ENCODE results near the gene MAPRE2.
"Not testable (repeated sequence)": the region's sequence is repeated elsewhere in the genome, so short reads cannot be mapped to it uniquely, and the experiment has no call there.

MAPRE2 gene

GRCh38 chr18:35122586-35123224, 81.5 kb downstream of the MAPRE2 start:
- DNase-seq (ENCODE audit: low read depth in 2 of 2): no peak

GRCh38 chr18:35123811-35124210, 82.6 kb downstream of the MAPRE2 start:
- DNase-seq (ENCODE audit: low read depth in 2 of 2): no peak

DNA sequence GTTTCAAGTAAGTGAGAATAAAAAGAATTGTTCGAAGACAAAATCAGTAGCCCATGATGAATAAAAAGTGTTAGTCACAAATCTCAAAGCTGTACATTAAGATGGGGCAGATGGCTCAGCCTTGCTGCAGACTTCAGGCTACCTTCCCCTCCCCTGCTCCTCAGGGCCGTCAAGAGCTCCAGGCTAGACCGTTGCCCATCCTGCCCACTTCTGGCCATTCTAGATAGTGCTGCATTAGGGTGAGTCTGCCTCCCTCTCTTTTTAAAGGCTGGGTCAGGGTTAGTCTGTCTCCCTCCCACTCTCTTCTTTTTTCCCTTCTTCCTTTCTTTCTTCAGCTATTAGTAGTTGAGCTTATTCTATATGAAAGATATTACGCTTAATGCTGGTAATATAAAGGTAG, 86.0 kb downstream of the MAPRE2 start:
- DNase-seq (ENCODE audit: low read depth in 2 of 2): no peak

GRCh38 chr18:35128675-35129074, 87.5 kb downstream of the MAPRE2 start:
- no peak for DNase-seq (ENCODE audit: low read depth in 2 of 2)

GRCh38 chr18:35130236-35130635, 89.0 kb downstream of the MAPRE2 start:
- no peak for DNase-seq (ENCODE audit: low read depth in 2 of 2)

DNA sequence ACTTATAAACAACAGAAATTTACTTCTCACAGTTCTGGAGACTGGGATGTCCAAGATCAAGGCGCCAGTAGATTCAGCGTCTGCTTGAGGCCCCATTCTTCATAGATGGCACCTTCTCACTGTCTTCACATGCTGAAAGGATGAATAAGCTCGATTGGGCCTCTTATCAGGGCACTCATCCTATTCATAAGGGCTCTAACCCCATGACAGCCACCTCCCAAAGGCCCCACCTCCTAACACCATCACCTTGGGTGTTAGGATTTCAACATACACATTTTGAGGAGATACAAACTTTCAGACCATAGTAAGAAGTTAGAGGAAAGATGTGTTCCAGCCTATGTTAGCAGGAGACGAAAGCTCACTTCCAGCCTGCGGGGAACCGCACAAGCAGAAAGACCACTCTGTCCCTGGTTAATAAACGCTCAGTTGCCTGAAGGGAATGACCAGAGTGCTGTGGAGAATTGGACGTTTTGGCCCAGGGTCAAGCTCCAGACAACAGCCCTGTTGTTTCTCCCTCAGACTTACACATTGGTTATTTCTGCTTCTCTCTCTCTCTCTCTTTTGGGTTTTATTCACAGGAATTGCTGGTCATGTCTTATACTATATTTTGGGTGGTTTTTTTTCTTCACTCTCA, 90.3 kb downstream of the MAPRE2 start:
- no peak for DNase-seq (ENCODE audit: low read depth in 2 of 2)

DNA sequence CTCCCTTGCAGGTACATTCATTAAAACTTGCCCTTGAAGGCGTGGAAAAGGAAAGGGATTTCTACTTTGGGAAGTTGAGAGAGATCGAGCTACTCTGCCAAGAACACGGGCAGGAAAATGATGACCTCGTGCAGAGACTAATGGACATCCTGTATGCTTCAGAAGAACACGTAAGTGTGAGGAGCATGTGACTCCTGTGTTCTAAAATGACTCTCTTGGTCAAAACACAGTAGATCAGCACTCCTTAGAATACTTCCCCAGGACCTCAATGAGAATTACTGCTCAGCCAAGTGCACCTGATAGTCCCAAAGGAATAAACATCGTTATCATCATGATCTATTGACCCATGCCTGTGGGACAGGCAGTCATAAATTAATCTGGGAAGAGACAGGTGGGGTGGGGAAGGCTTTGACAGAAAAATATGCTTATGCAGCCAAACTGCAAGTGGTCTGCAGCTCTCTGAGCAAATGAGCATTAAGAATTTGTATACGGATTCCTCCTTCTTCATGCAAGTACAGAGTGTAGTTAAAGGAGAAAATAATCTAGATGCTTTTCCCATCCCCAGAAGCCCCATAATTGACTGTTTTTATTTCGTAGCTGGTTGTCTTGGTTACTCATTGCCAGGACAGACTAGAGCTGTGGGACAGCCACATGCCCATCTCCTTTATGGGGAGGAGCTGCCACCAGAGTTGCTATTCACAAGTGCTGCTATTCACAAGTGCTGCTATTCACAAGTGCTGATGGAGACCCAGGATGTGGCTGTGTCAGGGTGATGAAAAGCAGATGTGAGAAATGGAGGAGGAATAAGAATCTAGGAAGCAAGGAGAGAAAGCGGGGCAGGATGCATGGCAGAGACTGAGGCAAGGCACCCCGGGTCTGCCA, 91.0 kb downstream of the MAPRE2 start:
- DNase-seq (ENCODE audit: low read depth in 2 of 2): no peak

DNA sequence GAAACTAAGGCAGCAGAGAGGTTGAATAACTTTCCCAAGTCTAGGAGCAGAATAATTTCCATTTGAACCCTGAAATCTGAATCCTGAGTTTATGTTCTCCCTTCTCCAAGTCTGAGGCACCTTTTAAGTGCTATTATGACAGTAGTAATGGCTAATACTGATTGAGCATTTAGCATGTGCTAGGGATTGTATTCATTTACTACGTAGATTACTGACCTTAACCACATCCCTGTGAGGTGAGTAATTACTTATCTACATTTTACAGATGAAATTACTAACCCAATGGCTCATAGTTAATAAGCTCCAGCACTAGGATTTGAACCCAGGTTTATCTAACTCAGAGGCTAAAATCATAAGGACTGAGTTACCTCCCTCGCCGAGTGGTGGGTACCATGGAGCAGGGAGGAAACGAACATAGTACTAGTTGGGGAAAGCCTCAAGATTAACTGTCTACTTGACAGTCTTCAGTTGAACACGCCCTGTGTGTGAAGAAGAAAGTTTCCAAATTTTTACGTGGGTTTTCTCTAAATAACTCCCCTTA, 93.0 kb downstream of the MAPRE2 start:
- no peak for DNase-seq (ENCODE audit: low read depth in 2 of 2)

GRCh38 chr18:35134791-35135531, 93.7 kb downstream of the MAPRE2 start:
- DNase-seq (ENCODE audit: low read depth in 2 of 2): no peak

GRCh38 chr18:35136248-35136647, 95.0 kb downstream of the MAPRE2 start:
- DNase-seq (ENCODE audit: low read depth in 2 of 2): no peak

DNA sequence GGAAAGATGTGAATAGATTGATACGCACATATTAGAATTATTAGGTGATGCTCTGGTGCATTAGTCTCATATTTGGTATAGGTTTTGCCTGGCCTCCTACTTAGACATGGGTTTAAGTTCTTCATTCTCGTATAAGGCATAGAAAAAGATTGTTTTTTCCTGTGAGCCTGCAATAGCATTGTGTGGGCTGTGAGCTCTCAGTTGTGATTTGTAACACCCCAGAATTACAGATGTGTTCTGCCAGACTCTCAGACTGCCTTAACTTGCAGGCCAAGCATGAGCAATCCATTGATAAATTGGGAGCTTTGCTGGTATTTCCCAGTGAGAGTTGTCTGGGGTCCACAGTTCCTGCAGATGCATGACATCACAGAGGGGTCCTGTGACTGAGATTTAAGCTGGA, 95.7 kb downstream of the MAPRE2 start:
- DNase-seq (ENCODE audit: low read depth in 2 of 2): no peak

DNA sequence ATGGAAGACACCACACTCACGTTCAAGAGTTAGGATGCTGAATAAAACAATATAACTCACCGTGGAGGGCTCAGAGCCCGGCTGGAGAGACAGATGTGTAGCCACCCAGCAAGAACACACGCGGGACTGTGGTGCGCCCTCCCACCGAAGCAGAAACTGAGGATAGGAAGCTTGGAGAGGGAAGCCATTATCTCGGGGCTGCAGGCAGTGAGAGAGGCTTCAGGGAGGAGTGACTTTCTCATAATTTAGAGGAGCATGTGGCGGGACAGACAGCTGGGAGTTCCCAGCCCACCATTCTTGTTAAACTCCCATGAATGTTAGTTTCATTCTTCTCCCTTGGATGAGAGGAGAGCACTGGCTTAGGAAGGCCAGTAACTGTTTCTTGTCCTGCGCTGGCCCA, 96.4 kb downstream of the MAPRE2 start:
- no peak for DNase-seq (ENCODE audit: low read depth in 2 of 2)

GRCh38 chr18:35138773-35139172, 97.6 kb downstream of the MAPRE2 start:
- DNase-seq (ENCODE audit: low read depth in 2 of 2): no peak

DNA sequence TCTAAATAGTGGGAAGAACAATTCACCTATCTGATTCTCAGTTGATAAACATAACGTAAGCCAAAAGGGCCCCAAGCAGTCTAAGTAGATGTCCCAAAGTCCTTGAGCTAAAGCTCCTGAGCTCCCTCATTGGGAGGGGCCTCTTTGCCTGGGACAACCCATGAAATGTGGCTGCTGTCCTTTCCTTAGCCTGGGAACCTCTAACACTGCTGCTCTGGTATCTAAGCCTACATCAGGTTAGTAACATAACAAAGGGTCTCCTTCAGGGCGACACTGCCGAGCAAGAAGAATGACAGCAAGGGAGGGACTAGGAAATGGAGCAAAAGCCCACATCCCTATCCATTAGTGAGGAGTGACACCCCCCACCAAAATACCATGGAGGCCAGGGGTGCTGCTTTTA, 98.3 kb downstream of the MAPRE2 start:
- no peak for DNase-seq (ENCODE audit: low read depth in 2 of 2)

- DNase-seq (ENCODE audit: low read depth in 2 of 2): no peak
These were observed 99.9 kb downstream of the MAPRE2 start for GRCh38 chr18:35141077-35141476.

DNA sequence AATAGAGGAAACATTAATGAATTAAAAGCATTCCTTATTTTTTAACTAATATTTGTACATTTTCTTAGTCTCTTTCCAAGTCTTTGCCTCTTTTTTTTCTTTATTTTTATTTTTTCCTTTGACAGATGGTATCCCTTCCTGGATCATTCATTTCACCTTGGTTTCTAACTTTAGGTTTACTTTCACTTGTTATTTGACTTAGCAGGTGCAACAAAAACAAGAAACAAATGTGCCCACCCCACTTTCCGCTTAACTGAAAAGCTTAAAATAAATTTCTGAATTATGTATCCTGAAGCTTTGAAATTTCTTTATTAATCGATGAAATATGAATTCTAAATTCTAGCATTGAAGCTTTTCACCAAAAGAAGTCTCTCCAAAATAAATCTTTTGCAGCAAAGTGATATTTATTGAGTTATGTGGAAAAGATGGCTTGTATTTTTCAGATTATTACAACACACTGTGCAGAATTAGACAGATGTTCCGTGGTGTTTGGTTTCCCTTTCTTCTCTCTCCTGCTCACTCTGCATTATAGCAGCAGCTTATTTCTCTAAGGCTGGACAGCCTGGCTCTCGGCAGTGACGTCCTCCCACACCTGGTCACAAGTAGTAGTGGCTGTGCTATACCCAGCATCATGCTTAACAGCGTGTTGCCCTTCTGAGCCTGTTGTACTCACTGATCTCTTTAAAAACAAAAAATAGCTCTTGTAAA, 100.5 kb downstream of the MAPRE2 start:
- no peak for DNase-seq (ENCODE audit: low read depth in 2 of 2)

DNA sequence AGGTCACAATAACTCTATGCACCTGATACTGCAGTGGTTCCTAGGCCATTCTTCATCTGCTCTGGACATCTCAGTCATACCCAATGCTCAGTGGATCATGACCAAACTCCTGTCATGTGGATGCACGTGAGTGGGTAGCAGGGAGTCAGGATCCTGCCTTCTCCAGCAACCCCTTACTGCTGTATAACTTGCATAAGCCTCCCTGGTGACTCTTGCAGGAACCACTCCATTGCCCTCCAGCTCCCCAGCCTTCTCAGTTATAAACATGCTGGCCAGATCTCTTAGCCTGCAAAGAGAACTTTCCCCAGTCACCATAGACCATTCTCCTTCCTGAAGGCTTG, 101.0 kb downstream of the MAPRE2 start:
- no peak for DNase-seq (ENCODE audit: low read depth in 2 of 2)

DNA sequence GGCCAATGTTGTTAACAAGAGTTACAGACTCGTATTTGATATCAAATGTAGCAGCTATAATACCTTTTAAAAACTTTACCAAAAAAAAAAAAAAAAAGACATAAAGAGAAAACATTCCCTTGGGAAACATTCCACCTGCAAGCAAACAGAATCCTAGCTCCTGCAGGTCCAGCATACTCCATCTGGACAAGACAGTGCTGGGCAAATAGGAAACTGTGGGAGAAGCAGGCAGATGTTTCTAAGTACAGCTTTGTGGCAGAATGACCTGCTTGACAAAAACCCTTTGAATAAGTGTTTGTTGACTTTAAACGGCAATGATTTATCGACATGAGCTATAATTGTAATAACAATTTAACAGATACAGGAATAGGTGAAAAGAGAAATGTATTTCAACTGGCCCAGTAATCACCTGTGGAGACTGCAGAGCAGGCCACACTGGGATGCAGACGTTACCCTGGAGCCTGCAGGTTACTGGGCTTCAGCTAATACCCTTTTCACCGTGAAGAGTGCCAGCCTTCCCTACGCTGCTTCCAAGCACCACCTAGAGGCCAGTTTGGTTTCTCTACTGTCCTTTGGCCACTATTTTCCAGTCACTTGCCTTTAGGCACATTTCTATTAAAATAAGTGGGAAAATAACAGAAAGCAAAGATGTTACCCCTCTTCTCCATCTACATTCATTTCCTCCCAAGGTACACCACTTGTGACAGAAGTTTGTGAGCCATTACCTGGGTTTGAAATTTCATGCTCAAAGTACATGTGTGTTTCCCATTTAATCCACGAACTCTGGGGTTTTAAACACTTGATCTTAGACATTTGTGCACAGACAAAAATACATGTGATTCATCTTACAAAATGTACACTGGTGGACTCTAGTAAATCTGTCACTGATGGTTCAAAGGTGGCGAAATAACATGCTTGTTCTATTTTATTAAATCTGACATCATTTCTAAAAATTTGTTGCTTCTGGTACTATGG, 102.7 kb downstream of the MAPRE2 start:
- DNase-seq (ENCODE audit: low read depth in 2 of 2): no peak

DNA sequence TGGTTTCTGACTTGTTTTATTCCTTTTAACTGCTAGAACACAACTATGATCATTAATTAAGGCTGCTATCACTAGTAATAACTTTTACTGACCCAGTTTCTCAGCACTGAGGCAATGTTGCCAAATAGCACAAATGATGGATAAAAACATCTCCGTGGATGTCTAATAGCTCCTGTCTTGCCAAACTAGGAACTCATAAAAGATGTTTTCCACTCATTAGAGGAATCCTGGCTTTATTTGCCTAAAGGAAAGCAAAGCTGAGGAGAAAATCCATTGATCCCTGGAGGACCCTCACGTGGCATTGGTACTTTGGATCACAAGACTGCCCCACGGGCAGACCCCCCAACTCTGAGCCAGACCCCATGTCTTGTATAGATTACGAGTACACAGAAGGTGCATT, 103.5 kb downstream of the MAPRE2 start:
- DNase-seq (ENCODE audit: low read depth in 2 of 2): no peak

- not testable (repeated sequence) for DNase-seq (ENCODE audit: low read depth in 2 of 2)
These were observed 109.0 kb downstream of the MAPRE2 start for GRCh38 chr18:35150195-35150594.

Measured in stimulated activated CD8-positive, alpha-beta memory T cell treated with anti-CD3 and anti-CD28 coated beads, Interleukin-7, amount 100 ng/mL, for 1 hour (primary cell).